Heart left ventricle (tissue), 16 donors: Measurements from ENCODE around the gene PTGES3L. TPM values are rescaled to one million over a fixed set of nuclear protein-coding genes. Genes with fewer than 3 reads are reported as not detected.
A peak's percentile ranks its signal among the peaks of the same experiment; 100 is the strongest.

Experiments
- ATAC-seq, 4 donors: fragments of 200-7000 bp; cut with Tn5 transposase; one replicate each; pipeline ENCODE4 v1.9.1; 2020 to 2022; ENCODE audit warnings: moderate library complexity in 4 of 4, mild to moderate bottlenecking in 3 of 4, moderate number of reproducible peaks in 1 of 4
- DNase-seq, 5 donors: peaks; one replicate each; pipeline ENCODE4 v3.0.0-alpha.2; 2020
- H3K27ac ChIP-seq, 12 donors: fragments of 200-600 bp; sonication (generic) in 4 of 12; one replicate each; pipeline versions ENCODE4 v1.5.0 to v1.8.0; 2016 to 2022; ENCODE audit warnings: mild to moderate bottlenecking in 2 of 12
- H3K27me3 ChIP-seq, 9 donors: fragments of 200-600 bp; sonication (generic) in 2 of 9; one replicate each; pipeline versions ENCODE4 v1.5.1 to v1.8.0; 2016 to 2022; ENCODE audit warnings: mild to moderate bottlenecking in 3 of 9
- H3K36me3 ChIP-seq, 9 donors: fragments of 200-600 bp; sonication (generic) in 2 of 9; one replicate each; pipeline versions ENCODE4 v1.5.0 to v1.8.0; 2018 to 2022; ENCODE audit warnings: mild to moderate bottlenecking in 2 of 9
- H3K4me1 ChIP-seq, 12 donors: fragments of 200-600 bp; sonication (generic) in 4 of 12; one replicate each; pipeline versions ENCODE4 v1.5.0 to v1.8.0; 2016 to 2022; ENCODE audit warnings: mild to moderate bottlenecking in 3 of 12
- H3K4me3 ChIP-seq, 12 donors: fragments of 200-600 bp; sonication (generic) in 4 of 12; one replicate each; pipeline versions ENCODE4 v1.5.0 to v1.8.0; 2017 to 2022; ENCODE audit warnings: mild to moderate bottlenecking in 9 of 12, moderate library complexity in 4 of 12
- H3K9me3 ChIP-seq, 12 donors: fragments of 200-600 bp; sonication (generic) in 4 of 12; one replicate each; pipeline versions ENCODE4 v1.5.0 to v1.8.0; 2016 to 2022; ENCODE audit warnings: mild to moderate bottlenecking in 1 of 12
- POLR2A ChIP-seq, 2 donors: fragments of 450-650 bp; IDR thresholded peaks; one replicate each; pipeline ENCODE4 v1.6.1; 2017; ENCODE audit warnings: antibody characterized with exemption in 2 of 2, mild to moderate bottlenecking in 2 of 2, moderate library complexity in 2 of 2
- WGBS, 4 donors: extraction: QIAGEN DNeasy Blood & Tissue Kit in 2 of 4; methylation state at CpG; one replicate each; pipeline versions ENCODE4 v1.1.5 to v1.1.7; 2013 to 2018; 5-methylcytosine and 5-hydroxymethylcytosine counted together
- intact Hi-C, 10 donors: fragments of 100-400 bp; cut with DNase I; formaldehyde crosslinking; loops; one replicate each; pipeline versions ENCODE4 v1.11.1 to v1.14.2; 2022
- polyA plus RNA-seq, 2 donors: library from polyadenylated mRNA; stranded (reverse); fragments of 200-250 nt; gene quantifications; one replicate each; pipeline ENCODE4 v1.2.3, GENCODE V29; 2013
- total RNA-seq, 9 donors: library from RNA; depleted of rRNA in 2 of 9; stranded (reverse); fragments of >200 nt in 2 of 9; fragmentation: NEBNext Ultra II Directional in 3 of 9; extraction: Animal tissue kit (Norgen Biotek cat#: 25700) in 3 of 9; gene quantifications; one replicate each; pipeline versions ENCODE4 v1.1.0 to v1.2.4, GENCODE V29; 2016 to 2023
- TF ChIP-seq, protein P1 (sequence below), 12 donors: fragments of 200-600 bp; sonication (generic) in 4 of 12; IDR thresholded peaks; one replicate each; pipeline versions ENCODE4 v1.5.0 to v1.8.0; 2018 to 2022; ENCODE audit warnings: antibody characterized with exemption in 12 of 12, mild to moderate bottlenecking in 5 of 12
- donor health status: ischemic (EF 13 %, LVEDD 7.1; RV severe dilation, severe dysfunction).
- donor health status: healthy with polysubstance abuse.
- donor health status: DM: no; HTN: yes; CAD: no.
- donor health status: DM: no; HTN: no; CAD: no.
- donor health status: ischemic (EF 25% LVEDD 6.9; RV normal size, moderate dysfunction).
- donor health status: ischemic (EF 25% LVEDD 5.7; RV mildly dilated, moderate dysfunction).
- donor health status: healthy.
- donor health status: DM: yes; HTN: yes; CAD: no.
- donor health status: ischemic (EF 35%, LVEDD 5.7; RV mildly dilated, moderate dysfunction).
- donor health status: nonischemic (EF 11% LVEDD 7.7; RV severe dilation, severe dysfunction).
- donor health status: DM: yes; HTN: yes; CAD: no.
- donor health status: PGD.
- donor health status: ischemic (EF 29% LVEDD 5.4; RV normal size, mild dysfunction).
- donor health status: nonischemic (EF 23%, LVEDD 6.1; RV moderate dilation, normal function).

PTGES3L gene
- total and polyA plus RNA-seq, 11 donors: 24.6 to 58.0 (median 41.5) TPM

DNA sequence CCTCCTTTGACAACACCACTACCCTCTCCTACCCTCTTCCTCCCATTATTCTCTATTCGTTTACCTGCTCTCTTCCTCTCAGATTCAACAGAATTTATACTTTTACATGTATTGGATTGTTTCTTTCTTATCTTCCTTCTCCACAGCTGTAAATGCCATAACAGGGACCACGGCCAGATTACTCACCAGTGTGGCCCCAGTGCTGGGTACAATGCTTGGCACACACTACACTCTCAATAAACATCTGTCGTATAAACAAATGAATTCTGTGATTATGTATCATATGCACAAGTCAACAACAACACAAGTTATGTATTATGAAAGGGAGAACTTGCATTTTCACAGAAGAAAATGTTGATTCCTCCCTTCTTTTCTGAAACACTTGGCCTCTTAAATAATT lies 35.7 kb downstream of the PTGES3L start:
- no peak overlapping the region for H3K27ac ChIP-seq
- H3K4me1 ChIP-seq: peaks cover 0 to 8% (median 0%) of the 10 kb centered on the region in 12 donors
- intact Hi-C loops: loop anchor here in 1 of 10 donors (10.0 kb wide), 1 partner anchor 219 kb away; no protein-coding TSS in a partner anchor
- DNase-seq (no peak), ATAC-seq (no peak)
- peaks cover 0 to 4% (median 0%) of the 10 kb centered on the region in 9 donors for H3K27me3 ChIP-seq
- no peak overlapping the region for H3K4me3 ChIP-seq
- peaks cover 0 to 14% (median 12%) of the 10 kb centered on the region in 9 donors for H3K36me3 ChIP-seq
- TF ChIP-seq, protein P1, sequence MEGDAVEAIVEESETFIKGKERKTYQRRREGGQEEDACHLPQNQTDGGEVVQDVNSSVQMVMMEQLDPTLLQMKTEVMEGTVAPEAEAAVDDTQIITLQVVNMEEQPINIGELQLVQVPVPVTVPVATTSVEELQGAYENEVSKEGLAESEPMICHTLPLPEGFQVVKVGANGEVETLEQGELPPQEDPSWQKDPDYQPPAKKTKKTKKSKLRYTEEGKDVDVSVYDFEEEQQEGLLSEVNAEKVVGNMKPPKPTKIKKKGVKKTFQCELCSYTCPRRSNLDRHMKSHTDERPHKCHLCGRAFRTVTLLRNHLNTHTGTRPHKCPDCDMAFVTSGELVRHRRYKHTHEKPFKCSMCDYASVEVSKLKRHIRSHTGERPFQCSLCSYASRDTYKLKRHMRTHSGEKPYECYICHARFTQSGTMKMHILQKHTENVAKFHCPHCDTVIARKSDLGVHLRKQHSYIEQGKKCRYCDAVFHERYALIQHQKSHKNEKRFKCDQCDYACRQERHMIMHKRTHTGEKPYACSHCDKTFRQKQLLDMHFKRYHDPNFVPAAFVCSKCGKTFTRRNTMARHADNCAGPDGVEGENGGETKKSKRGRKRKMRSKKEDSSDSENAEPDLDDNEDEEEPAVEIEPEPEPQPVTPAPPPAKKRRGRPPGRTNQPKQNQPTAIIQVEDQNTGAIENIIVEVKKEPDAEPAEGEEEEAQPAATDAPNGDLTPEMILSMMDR (IDR thresholded peaks at IDR 0.05): no peak
- no peak for TF ChIP-seq POLR2A (IDR thresholded peaks at IDR 0.05)
- 46 to 57% (median 49%) methylated on average over 3 of the region's 3 CpGs for WGBS, 4 donors
- no peaks in the 10 kb centered on the region for H3K9me3 ChIP-seq

GRCh38 chr17:42937712-42938596 lies 41.9 kb downstream of the PTGES3L start:
- H3K36me3 ChIP-seq: no peaks in the 10 kb centered on the region
- 37 to 40% (median 38%) methylated on average over 9 of the region's 9 CpGs for WGBS, 4 donors
- H3K27me3 ChIP-seq: peaks cover 0 to 4% (median 0%) of the 10 kb centered on the region in 9 donors
- no peaks in the 10 kb centered on the region for H3K4me1 ChIP-seq
- no peaks in the 10 kb centered on the region for H3K9me3 ChIP-seq
- H3K4me3 ChIP-seq: no peak overlapping the region
- ATAC-seq (peak; percentile 58 to 83 (median 74)), DNase-seq (peak in 4 of 5 donors; percentile 33 to 38 (median 36))
- TF ChIP-seq POLR2A (IDR thresholded peaks at IDR 0.05): no peak
- TF ChIP-seq, protein P1 (IDR thresholded peaks at IDR 0.05): peak; percentile 52 to 80 (median 66)
- no peak overlapping the region for H3K27ac ChIP-seq
- intact Hi-C loops: loop anchor here in 9 of 10 donors (1.0 to 10.0 kb wide), 8 partner anchors 57 to 361 kb away; partner anchors contain the start of genes AOC2 (in 3 of the 9), PSMC3IP (in 1 of the 9) and RPL27 (in 1 of the 9)

- no peaks in the 10 kb centered on the region for H3K9me3 ChIP-seq
- no peak for TF ChIP-seq POLR2A (IDR thresholded peaks at IDR 0.05)
- TF ChIP-seq, protein P1 (IDR thresholded peaks at IDR 0.05): peak in 2 of 12 donors; percentile 1 to 5
- peak overlapping the region in 3 of 12 donors; percentile 38 to 89 (median 76) for H3K27ac ChIP-seq
- DNase-seq: no peak
- no peak for ATAC-seq
- no peaks in the 10 kb centered on the region for H3K36me3 ChIP-seq
- peaks cover 0 to 29% (median 9%) of the 10 kb centered on the region in 12 donors for H3K4me1 ChIP-seq
- no peak overlapping the region for H3K4me3 ChIP-seq
- intact Hi-C loops: loop anchor here in 6 of 10 donors (2.0 to 5.0 kb wide), 3 partner anchors 42 to 87 kb away; partner anchors contain the start of gene AOC2 (in 1 of the 6)
- WGBS, 4 donors: 94 to 97% (median 95%) methylated on average over 1 of the region's 1 CpG
- no peaks in the 10 kb centered on the region for H3K27me3 ChIP-seq
These were observed 50.4 kb downstream of the PTGES3L start for GRCh38 chr17:42929497-42929844.
